ENCODE data around the gene LDB2. TPM values are rescaled to one million over a fixed set of nuclear protein-coding genes. Genes with fewer than 3 reads are reported as not detected.
"Not testable (repeated sequence)": the region's sequence is repeated elsewhere in the genome, so short reads cannot be mapped to it uniquely, and the experiment has no call there.

Gene LDB2
- total RNA-seq, 1 experiment from 2014 or later = 94.0 TPM

GRCh38 chr4:16573739-16574138, 324.7 kb downstream of the LDB2 start:
- Histone ChIP-seq H3K27me3 (ENCODE audit: control insufficient read depth, insufficient read depth, low read length) (no peaks in the 10 kb centered on the region), H3K4me3 (ENCODE audit: insufficient read depth, low read depth, low read length) (no peak overlapping the region)
- DNase-seq = no peak

GRCh38 chr4:16573206-16573605, 325.2 kb downstream of the LDB2 start:
- Histone ChIP-seq H3K36me3 (replicated peaks; ENCODE audit: control insufficient read depth, insufficient read depth, low read length) (no peaks in the 10 kb centered on the region), H3K4me3 (ENCODE audit: insufficient read depth, low read depth, low read length) (no peak overlapping the region), H3K27me3 (ENCODE audit: control insufficient read depth, insufficient read depth, low read length) (no peaks in the 10 kb centered on the region)
- no peak for DNase-seq

More at GRCh38 chr4:16573739-16574138, 324.7 kb downstream of the LDB2 start:
- H3K36me3 ChIP-seq (replicated peaks; ENCODE audit: control insufficient read depth, insufficient read depth, low read length) = no peaks in the 10 kb centered on the region

DNA sequence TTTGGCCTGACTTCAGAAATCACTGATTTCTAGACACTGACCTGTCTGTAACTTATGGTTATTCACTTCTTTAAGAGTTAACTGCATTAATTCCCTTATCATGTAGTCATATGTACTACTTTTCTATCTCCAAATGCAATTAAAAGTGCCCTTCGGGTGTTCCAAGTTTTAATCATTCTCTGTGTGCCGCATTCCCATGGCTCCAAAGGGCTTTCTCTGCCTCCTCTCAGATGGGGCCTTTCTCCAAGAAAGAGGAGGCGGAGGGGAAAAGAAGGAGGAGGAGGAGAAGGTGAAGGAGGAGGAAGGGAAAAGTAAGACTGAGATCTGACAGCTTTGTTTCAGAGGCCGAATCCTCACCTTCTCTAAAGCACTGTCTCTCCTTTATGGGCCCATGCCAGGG, 325.8 kb downstream of the LDB2 start:
- Histone ChIP-seq H3K4me3 (ENCODE audit: insufficient read depth, low read depth, low read length) (no peak overlapping the region), H3K36me3 (replicated peaks; ENCODE audit: control insufficient read depth, insufficient read depth, low read length) (no peaks in the 10 kb centered on the region), H3K27me3 (ENCODE audit: control insufficient read depth, insufficient read depth, low read length) (no peaks in the 10 kb centered on the region)
- no peak for DNase-seq

DNA sequence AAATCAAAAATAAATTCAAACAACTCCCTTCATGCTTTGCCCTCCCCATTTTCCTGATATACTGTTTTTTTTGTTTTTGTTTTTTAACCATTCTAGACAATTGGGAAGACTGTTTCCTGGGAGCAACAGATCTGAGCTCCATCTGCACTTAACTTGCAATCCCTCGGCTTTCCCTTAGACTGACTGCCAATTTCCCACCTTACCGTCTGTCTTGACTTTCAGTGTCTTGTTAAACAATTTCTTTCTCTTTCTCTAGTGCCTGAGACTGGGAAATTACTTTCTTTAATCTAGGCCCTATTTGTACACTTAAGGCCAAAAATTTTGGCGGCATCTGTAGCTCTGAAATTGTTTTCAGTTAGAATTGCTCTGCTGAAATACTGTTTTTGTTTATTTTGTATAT, 326.3 kb downstream of the LDB2 start:
- DNase-seq = no peak
- no peaks in the 10 kb centered on the region for H3K36me3 ChIP-seq (replicated peaks; ENCODE audit: control insufficient read depth, insufficient read depth, low read length)

DNA sequence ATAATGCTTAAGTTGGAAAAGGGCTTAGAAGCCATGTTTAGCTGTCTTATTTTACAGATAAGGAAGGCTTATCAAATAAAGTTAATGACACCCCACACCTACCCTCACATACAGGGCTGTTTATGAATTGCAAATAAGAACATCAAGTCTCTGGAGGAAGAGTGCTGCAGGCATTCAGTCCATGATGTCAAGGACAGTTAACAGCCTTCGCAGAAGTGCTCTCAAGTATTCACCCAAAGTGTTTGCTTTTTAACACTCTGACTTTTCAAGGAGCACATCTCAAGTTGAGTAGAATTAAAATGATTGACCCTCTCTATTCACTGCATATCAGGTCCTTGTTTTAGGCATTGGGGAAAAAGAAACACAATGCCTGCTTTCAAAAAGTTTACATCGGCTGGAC, 328.7 kb downstream of the LDB2 start:
- DNase-seq = no peak
- no peaks in the 10 kb centered on the region for H3K27me3 ChIP-seq (ENCODE audit: control insufficient read depth, insufficient read depth, low read length)
- H3K4me3 ChIP-seq (ENCODE audit: insufficient read depth, low read depth, low read length) = no peak overlapping the region
- no peaks in the 10 kb centered on the region for H3K36me3 ChIP-seq (replicated peaks; ENCODE audit: control insufficient read depth, insufficient read depth, low read length)

More for the DNA sequence above, 326.3 kb downstream of the LDB2 start:
- Histone ChIP-seq H3K4me3 (ENCODE audit: insufficient read depth, low read depth, low read length) (no peak overlapping the region), H3K27me3 (ENCODE audit: control insufficient read depth, insufficient read depth, low read length) (no peaks in the 10 kb centered on the region)

DNA sequence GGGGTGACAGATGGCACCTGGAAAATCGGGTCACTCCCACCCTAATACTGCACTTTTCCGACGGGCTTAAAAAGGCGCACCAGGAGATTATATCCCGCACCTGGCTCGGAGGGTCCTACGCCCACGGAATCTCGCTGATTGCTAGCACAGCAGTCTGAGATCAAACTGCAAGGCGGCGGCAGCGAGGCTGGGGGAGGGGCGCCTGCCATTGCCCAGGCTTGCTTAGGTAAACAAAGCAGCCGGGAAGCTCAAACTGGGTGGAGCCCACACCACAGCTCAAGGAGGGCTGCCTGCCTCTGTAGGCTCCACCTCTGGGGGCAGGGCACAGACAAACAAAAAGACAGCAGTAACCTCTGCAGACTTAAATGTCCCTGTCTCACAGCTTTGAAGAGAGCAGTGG, 341.1 kb downstream of the LDB2 start:
- not testable (repeated sequence) for H3K4me3 ChIP-seq (ENCODE audit: insufficient read depth, low read depth, low read length); DNase-seq; H3K27me3 ChIP-seq (ENCODE audit: control insufficient read depth, insufficient read depth, low read length); H3K36me3 ChIP-seq (replicated peaks; ENCODE audit: control insufficient read depth, insufficient read depth, low read length)

DNA sequence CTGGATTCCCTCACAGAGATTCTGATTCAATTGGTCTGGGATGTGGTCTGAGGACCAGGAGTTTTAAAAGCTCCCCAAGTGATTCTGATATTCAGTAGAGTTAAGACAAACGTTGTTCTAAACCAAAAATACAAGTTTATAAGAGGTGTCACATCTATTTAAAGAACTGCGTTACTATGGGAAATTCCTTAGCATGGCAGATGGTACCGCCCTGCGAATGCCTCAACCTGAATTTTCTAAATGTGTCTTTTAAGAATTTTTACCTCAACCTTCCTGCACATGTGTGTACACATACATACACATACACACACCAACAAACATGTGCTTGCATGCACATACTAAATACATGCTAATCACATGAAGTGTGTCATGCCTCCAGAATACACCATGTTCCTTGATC, 343.3 kb downstream of the LDB2 start:
- H3K36me3 ChIP-seq (replicated peaks; ENCODE audit: control insufficient read depth, insufficient read depth, low read length) = no peaks in the 10 kb centered on the region
- no peak for DNase-seq
- H3K4me3 ChIP-seq (ENCODE audit: insufficient read depth, low read depth, low read length) = no peak overlapping the region
- H3K27me3 ChIP-seq (ENCODE audit: control insufficient read depth, insufficient read depth, low read length) = no peaks in the 10 kb centered on the region

GRCh38 chr4:16550531-16550930, 347.9 kb downstream of the LDB2 start:
- H3K36me3 ChIP-seq (replicated peaks; ENCODE audit: control insufficient read depth, insufficient read depth, low read length) = no peaks in the 10 kb centered on the region
- no peak for DNase-seq

DNA sequence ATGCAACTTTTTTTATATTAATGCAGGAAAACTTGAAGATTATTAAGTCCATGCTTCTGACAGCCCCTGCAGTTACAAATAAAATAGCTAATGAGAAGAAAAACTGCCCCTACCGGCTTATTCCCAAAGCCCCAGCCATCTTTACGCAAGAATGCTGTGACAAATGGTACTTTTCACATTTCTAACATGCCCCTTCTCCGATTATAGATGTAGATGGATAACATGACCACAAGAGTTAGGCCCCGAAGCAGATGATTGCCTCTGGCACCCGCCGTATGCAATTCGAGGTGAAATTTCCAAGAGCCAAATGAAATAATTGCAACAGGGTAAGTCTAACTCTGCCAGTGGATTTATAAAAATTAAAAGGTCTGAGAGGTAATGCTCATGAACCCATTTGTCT, 352.8 kb downstream of the LDB2 start:
- DNase-seq = no peak
- Histone ChIP-seq H3K36me3 (replicated peaks; ENCODE audit: control insufficient read depth, insufficient read depth, low read length) (no peaks in the 10 kb centered on the region), H3K27me3 (ENCODE audit: control insufficient read depth, insufficient read depth, low read length) (no peaks in the 10 kb centered on the region), H3K4me3 (ENCODE audit: insufficient read depth, low read depth, low read length) (no peak overlapping the region)

More at GRCh38 chr4:16550531-16550930, 347.9 kb downstream of the LDB2 start:
- Histone ChIP-seq H3K4me3 (ENCODE audit: insufficient read depth, low read depth, low read length) (no peak overlapping the region), H3K27me3 (ENCODE audit: control insufficient read depth, insufficient read depth, low read length) (no peaks in the 10 kb centered on the region)

DNA sequence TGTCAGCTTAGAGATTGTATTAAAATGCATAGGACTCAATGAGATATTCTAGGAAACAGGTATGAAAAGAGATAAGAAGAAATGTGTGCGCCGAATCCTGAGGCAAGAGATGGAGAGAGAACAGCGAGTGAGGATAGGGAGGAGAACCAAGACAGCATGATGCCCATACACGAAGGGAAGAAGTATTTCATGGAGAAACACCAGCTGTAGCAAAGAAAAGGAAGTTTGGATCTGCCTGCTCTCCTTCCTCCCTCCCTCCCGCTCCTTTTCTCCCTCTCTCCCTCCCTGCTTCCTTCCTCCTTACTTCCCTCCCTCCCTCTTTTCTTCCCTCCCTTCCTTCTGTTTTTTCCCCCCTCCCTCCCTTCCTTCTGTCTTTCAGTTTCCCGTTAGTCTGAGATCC, 353.6 kb downstream of the LDB2 start:
- no peak for DNase-seq
- Histone ChIP-seq H3K36me3 (replicated peaks; ENCODE audit: control insufficient read depth, insufficient read depth, low read length) (no peaks in the 10 kb centered on the region), H3K4me3 (ENCODE audit: insufficient read depth, low read depth, low read length) (no peak overlapping the region), H3K27me3 (ENCODE audit: control insufficient read depth, insufficient read depth, low read length) (no peaks in the 10 kb centered on the region)

GRCh38 chr4:16544251-16544721, 354.2 kb downstream of the LDB2 start:
- DNase-seq = no peak
- Histone ChIP-seq H3K27me3 (ENCODE audit: control insufficient read depth, insufficient read depth, low read length) (no peaks in the 10 kb centered on the region), H3K36me3 (replicated peaks; ENCODE audit: control insufficient read depth, insufficient read depth, low read length) (no peaks in the 10 kb centered on the region), H3K4me3 (ENCODE audit: insufficient read depth, low read depth, low read length) (no peak overlapping the region)

- no peak overlapping the region for H3K4me3 ChIP-seq (ENCODE audit: insufficient read depth, low read depth, low read length)
Measured at GRCh38 chr4:16537926-16538325, 360.5 kb downstream of the LDB2 start.

GRCh38 chr4:16532240-16532970, 366.0 kb downstream of the LDB2 start:
- Histone ChIP-seq H3K36me3 (replicated peaks; ENCODE audit: control insufficient read depth, insufficient read depth, low read length) (no peaks in the 10 kb centered on the region), H3K27me3 (ENCODE audit: control insufficient read depth, insufficient read depth, low read length) (no peaks in the 10 kb centered on the region)
- no peak for DNase-seq

More at GRCh38 chr4:16537926-16538325, 360.5 kb downstream of the LDB2 start:
- no peaks in the 10 kb centered on the region for H3K27me3 ChIP-seq (ENCODE audit: control insufficient read depth, insufficient read depth, low read length)
- no peaks in the 10 kb centered on the region for H3K36me3 ChIP-seq (replicated peaks; ENCODE audit: control insufficient read depth, insufficient read depth, low read length)
- no peak for DNase-seq

DNA sequence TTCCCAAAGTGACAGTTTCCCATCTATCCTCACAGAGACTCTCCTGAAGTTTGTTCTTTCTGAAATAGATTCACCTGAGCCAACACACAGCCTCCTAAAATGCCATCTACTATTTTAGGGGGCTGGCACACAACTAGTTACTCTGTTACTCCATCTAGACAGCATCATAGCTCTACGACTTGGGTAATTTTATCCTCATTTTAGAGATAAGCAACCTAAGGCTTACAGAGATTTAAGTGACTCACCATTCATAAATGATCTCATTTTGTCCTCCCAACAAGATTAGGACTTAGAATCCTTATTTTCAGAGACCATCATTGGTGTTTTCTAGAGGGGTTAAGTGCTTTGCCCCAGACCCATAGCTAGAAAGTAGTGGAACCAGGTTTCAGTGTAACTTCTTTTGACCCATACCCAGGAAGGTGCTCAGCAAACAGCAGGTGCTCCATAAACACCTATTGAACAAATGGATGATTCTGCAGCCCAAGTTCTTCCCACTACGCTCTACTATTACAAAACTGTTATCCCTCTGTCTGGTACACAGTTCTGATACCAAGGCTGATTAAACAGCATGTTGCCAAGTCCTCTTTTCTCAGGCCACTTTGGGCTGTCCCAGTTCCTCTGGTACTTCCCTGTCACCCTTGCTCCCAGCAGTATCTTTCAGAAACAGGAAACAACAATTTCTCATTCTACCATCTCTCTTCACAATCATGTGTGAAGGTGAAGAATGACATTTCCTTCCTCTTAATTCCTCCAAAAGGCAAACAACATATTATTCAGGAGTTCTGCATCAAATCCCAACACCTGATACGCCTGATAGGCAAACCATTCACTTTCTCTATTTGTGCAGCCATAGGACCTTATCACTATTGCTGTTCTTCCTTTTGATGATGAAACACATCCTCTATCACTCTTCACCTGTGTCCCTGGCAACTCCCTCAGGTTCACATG, 367.5 kb downstream of the LDB2 start:
- no peak for DNase-seq
- no peak overlapping the region for H3K4me3 ChIP-seq (ENCODE audit: insufficient read depth, low read depth, low read length)
- no peaks in the 10 kb centered on the region for H3K27me3 ChIP-seq (ENCODE audit: control insufficient read depth, insufficient read depth, low read length)
- no peaks in the 10 kb centered on the region for H3K36me3 ChIP-seq (replicated peaks; ENCODE audit: control insufficient read depth, insufficient read depth, low read length)

More at GRCh38 chr4:16532240-16532970, 366.0 kb downstream of the LDB2 start:
- H3K4me3 ChIP-seq (ENCODE audit: insufficient read depth, low read depth, low read length) = no peak overlapping the region
